ENCODE measurements around the gene ATF1.

- TF ChIP-seq POLR2A (IDR thresholded peaks at IDR 0.05; ENCODE audit: control extremely low read depth in 1 of 2, low read depth in 2 of 2, low read length in 2 of 2) (no peak), SIRT6 (IDR thresholded peaks at IDR 0.05; ENCODE audit: low read length) (no peak), CEBPB (IDR thresholded peaks at IDR 0.05; ENCODE audit: low read depth, low read length) (no peak), POLR2AphosphoS5 (IDR thresholded peaks at IDR 0.05; ENCODE audit: low read depth, low read length) (no peak)
- TF ChIP-seq, protein P1, sequence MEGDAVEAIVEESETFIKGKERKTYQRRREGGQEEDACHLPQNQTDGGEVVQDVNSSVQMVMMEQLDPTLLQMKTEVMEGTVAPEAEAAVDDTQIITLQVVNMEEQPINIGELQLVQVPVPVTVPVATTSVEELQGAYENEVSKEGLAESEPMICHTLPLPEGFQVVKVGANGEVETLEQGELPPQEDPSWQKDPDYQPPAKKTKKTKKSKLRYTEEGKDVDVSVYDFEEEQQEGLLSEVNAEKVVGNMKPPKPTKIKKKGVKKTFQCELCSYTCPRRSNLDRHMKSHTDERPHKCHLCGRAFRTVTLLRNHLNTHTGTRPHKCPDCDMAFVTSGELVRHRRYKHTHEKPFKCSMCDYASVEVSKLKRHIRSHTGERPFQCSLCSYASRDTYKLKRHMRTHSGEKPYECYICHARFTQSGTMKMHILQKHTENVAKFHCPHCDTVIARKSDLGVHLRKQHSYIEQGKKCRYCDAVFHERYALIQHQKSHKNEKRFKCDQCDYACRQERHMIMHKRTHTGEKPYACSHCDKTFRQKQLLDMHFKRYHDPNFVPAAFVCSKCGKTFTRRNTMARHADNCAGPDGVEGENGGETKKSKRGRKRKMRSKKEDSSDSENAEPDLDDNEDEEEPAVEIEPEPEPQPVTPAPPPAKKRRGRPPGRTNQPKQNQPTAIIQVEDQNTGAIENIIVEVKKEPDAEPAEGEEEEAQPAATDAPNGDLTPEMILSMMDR (IDR thresholded peaks at IDR 0.05; ENCODE audit: control extremely low read depth in 1 of 3, insufficient read depth in 1 of 3, low read depth in 1 of 3, low read length in 3 of 3) = no peak
These were observed 17.5 kb upstream of the ATF1 start for GRCh38 chr12:50746431-50746830.
